ES-I3 (cell line): ENCODE measurements around the gene LRRC28.

ENCODE experiments used
- H3K36me3 ChIP-seq: 2 replicates; pipeline ENCODE4 v1.6.1; 2013; ENCODE audit warnings: mild to moderate bottlenecking, low read length, control low read depth, moderate library complexity; ENCODE audit not compliant: insufficient read depth
- H3K4me1 ChIP-seq: 2 replicates; pipeline ENCODE4 v1.6.1; 2013; ENCODE audit warnings: mild to moderate bottlenecking, control low read depth, low read length; ENCODE audit not compliant: insufficient read depth
- H3K9ac ChIP-seq: 2 replicates; pipeline ENCODE4 v1.6.1; 2013; ENCODE audit warnings: low read depth, mild to moderate bottlenecking, low read length, moderate library complexity
- H3K9me3 ChIP-seq: 2 replicates; pipeline ENCODE4 v1.6.1; 2013; ENCODE audit warnings: mild to moderate bottlenecking, low read length, moderate library complexity; ENCODE audit not compliant: control insufficient read depth, insufficient read depth

The LRRC28 gene

GRCh38 chr15:99328106-99329072 is 77.1 kb downstream of the LRRC28 start:
- Histone ChIP-seq H3K36me3 (no peaks in the 10 kb centered on the region), H3K9me3 (no peaks in the 10 kb centered on the region), H3K9ac (no peak overlapping the region), H3K4me1 (peaks cover 2% of the 10 kb centered on the region; the same call in 1 of the 2 replicates)

DNA sequence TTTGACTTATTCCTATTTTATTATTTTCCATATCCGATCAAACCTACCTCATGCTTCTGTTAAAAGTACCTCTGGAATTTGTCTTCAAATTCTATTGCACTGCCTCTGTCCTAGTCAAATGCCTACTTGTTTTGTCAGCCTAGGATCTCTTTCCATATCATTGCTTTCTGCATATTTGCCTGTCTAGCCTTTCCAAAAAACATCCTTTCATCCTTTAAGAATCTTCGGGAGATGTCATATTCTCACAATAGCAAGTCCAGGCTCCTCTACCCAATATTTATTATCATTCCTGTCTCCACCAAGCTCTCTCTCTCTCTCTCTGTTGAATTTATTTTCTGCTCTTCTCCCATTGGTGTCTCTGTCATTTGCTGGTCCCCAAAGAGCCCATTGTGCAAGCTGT is 80.1 kb downstream of the LRRC28 start:
- Histone ChIP-seq H3K9ac (no peak overlapping the region), H3K9me3 (no peaks in the 10 kb centered on the region), H3K36me3 (no peaks in the 10 kb centered on the region), H3K4me1 (peaks cover 2% of the 10 kb centered on the region; the same call in 1 of the 2 replicates)

DNA sequence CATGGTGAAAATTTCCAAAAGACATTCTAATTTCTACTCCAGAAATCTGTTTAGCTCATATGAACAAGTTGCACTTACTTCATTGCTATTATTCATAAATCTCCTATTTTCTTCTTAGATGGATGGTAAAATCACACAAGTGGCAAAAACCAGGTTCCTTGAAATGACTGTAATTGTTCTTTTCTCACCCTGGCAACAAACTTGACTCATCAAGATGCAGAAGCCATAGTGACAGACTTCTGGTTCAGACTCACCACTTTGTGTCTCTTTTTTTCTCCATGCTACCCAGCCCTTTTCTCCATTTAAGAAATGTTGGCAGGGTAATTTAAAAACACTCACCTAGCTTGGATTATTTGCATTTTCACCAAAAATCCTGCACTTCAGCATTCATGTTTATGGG is 82.1 kb downstream of the LRRC28 start:
- H3K9me3 ChIP-seq = no peaks in the 10 kb centered on the region
- no peaks in the 10 kb centered on the region for H3K36me3 ChIP-seq
- H3K4me1 ChIP-seq = peaks cover 2% of the 10 kb centered on the region; the same call in 1 of the 2 replicates
- no peak overlapping the region for H3K9ac ChIP-seq

GRCh38 chr15:99333981-99334380 is 82.7 kb downstream of the LRRC28 start:
- Histone ChIP-seq H3K9ac (no peak overlapping the region), H3K36me3 (no peaks in the 10 kb centered on the region), H3K9me3 (no peaks in the 10 kb centered on the region), H3K4me1 (peaks cover 2% of the 10 kb centered on the region; the same call in 1 of the 2 replicates)

DNA sequence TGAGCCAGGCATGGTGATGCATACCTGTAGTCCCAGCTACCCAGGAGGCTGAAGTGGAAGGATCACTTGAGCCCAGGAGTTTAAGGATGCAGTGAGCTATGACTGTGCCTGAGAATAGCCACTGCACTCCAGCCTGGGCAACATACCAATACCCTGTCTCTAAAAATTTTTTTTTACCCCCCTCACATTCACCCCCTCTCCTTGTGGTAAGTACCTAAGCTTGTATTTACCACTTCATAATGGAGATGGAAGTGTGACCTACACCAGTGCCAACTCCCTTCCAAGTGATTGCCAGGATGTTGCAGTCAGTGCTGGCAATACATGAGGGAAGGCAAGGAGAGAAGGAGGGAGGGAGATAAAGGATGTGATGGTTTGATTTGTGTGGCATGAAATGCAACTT is 84.2 kb downstream of the LRRC28 start:
- H3K36me3 ChIP-seq = no peaks in the 10 kb centered on the region
- H3K9me3 ChIP-seq = no peaks in the 10 kb centered on the region
- H3K4me1 ChIP-seq = peaks cover 2% of the 10 kb centered on the region; the same call in 1 of the 2 replicates
- no peak overlapping the region for H3K9ac ChIP-seq

GRCh38 chr15:99336794-99337193 is 85.5 kb downstream of the LRRC28 start:
- no peak overlapping the region for H3K9ac ChIP-seq
- no peaks in the 10 kb centered on the region for H3K4me1 ChIP-seq
- no peaks in the 10 kb centered on the region for H3K9me3 ChIP-seq
- H3K36me3 ChIP-seq = no peaks in the 10 kb centered on the region

DNA sequence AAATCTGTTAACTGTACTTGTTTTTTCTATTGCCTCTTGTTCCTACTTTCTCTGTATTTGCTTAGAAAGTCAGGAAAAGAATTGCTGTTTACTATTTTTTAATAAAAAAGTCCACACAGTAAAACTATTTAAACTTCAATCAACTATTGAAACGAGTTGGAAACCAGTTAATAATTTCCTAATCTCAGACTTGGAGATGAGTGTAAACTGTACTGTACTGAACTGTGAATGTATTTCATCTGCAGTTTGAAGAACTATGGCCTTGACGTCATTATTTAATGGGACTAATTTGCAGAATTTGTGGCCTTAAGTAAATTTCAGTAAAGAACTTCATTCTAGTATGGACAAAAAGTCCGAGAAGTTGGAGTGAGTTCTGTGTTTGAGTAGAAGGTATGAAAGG is 89.1 kb downstream of the LRRC28 start:
- no peaks in the 10 kb centered on the region for H3K9me3 ChIP-seq
- H3K9ac ChIP-seq = no peak overlapping the region
- H3K4me1 ChIP-seq = no peaks in the 10 kb centered on the region
- no peaks in the 10 kb centered on the region for H3K36me3 ChIP-seq

DNA sequence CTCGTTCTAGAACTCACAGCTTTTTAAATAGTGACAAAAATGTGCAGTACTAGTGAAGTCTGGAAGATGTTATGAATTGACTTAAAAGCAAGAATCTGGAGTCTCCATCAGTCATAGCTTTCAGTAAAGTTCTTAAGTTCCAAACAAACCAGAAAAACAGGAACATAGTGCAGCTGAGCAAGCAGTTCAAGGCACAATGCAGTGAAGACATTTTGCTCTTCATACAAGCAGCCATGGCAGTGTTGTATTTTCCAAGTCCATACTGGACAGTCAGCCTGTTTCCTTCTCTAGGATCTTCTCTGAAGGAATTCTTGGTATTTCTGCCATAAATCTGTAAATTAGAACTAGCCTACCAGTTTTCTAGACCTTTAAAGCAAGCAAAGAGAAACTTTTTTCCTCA is 90.5 kb downstream of the LRRC28 start:
- H3K36me3 ChIP-seq = no peaks in the 10 kb centered on the region
- no peaks in the 10 kb centered on the region for H3K9me3 ChIP-seq
- no peaks in the 10 kb centered on the region for H3K4me1 ChIP-seq
- no peak overlapping the region for H3K9ac ChIP-seq

GRCh38 chr15:99343208-99343607 is 91.9 kb downstream of the LRRC28 start:
- Histone ChIP-seq H3K9me3 (no peaks in the 10 kb centered on the region), H3K36me3 (no peaks in the 10 kb centered on the region), H3K9ac (no peak overlapping the region), H3K4me1 (no peaks in the 10 kb centered on the region)

GRCh38 chr15:99343881-99344551 is 92.7 kb downstream of the LRRC28 start:
- Histone ChIP-seq H3K9me3 (no peaks in the 10 kb centered on the region), H3K4me1 (no peaks in the 10 kb centered on the region), H3K9ac (no peak overlapping the region), H3K36me3 (no peaks in the 10 kb centered on the region)

GRCh38 chr15:99344639-99345038 is 93.4 kb downstream of the LRRC28 start:
- Histone ChIP-seq H3K9me3 (no peaks in the 10 kb centered on the region), H3K9ac (no peak overlapping the region), H3K4me1 (no peaks in the 10 kb centered on the region), H3K36me3 (no peaks in the 10 kb centered on the region)

DNA sequence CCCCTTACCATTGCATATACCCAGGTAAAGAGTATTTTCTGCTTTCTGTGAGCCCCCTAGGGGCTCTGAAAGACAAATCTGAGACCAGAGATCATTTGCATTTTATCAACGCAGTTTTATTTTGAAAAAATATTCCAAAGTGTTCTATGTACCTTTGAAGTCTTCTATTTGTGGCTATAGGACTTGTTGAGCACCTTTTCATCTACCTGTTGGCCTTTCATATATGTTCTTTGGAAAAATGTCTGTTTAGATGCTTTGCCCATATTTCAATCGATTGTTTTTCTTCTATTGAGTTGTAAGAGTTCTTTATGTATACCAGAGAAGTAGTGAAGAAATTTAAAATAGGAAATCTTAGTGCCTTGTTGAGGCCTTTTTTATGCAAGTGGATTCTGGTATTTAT is 94.0 kb downstream of the LRRC28 start:
- Histone ChIP-seq H3K4me1 (peaks cover 2% of the 10 kb centered on the region; the same call in 1 of the 2 replicates), H3K9me3 (no peaks in the 10 kb centered on the region), H3K36me3 (no peaks in the 10 kb centered on the region), H3K9ac (no peak overlapping the region)

DNA sequence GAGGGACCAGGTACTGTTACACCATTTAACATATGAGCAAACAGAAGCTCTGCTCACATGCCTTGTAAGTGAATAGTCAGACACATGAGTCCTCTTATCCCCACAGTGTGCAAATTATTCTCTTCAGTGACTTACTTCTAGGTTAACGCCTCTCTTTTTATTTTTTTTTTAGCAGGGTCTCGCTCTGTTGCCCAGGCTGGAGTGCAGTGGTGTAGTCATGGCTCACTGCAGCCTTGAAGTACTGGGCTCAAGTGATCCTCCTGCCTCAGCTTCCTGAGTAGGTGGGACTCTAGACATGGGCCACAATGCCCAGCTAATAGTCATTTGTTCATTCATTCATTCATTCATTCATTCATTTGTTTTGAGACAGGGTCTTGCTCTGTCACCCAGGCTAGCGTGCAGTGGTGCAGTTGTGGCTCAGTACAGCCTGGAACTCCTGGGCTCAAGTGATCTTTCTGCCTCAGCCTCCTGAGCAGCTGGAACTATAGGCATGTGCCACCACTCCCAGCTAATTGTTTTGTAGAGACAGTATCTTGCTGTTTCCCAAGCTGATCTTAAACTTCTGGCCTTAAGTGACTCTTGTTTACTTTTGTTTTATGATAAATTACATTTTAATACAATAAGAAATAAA is 94.7 kb downstream of the LRRC28 start:
- no peaks in the 10 kb centered on the region for H3K36me3 ChIP-seq
- H3K9ac ChIP-seq = no peak overlapping the region
- H3K4me1 ChIP-seq = peaks cover 4% of the 10 kb centered on the region; the same call in 1 of the 2 replicates
- no peaks in the 10 kb centered on the region for H3K9me3 ChIP-seq

DNA sequence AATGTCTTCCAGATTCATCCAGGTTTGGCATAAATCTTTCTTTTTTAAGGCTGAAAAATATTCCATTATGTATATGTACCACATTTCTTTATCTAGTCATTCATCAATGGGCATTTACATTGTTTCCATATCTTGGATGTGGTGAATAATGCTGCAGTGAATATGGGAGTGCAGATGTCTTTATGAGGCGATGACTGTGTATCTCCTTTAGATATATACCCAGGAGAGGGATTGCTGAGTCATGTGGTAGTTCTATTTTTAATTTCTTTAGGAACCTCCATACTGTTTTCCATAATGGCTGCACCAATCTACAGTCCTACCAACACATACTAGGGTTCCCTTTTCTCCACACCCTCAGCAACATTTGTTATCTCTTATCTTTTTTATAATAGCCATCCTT is 96.3 kb downstream of the LRRC28 start:
- peaks cover 4% of the 10 kb centered on the region; the same call in 1 of the 2 replicates for H3K4me1 ChIP-seq
- no peaks in the 10 kb centered on the region for H3K9me3 ChIP-seq
- no peaks in the 10 kb centered on the region for H3K36me3 ChIP-seq
- no peak overlapping the region for H3K9ac ChIP-seq
